NK-92 (cell line): Measurements from ENCODE around the gene TENM4.

Experiments
- DNase-seq: peaks from one replicate; lab custom pipeline; 2025; ENCODE audit not compliant: unreplicated experiment; lab: John Stamatoyannopoulos, UW

The TENM4 gene

GRCh38 chr11:79421820-79422219, 19.0 kb downstream of the TENM4 start:
- DNase-seq, result no peak

- no peak for DNase-seq
These were observed 21.7 kb downstream of the TENM4 start for GRCh38 chr11:79419120-79419519.

GRCh38 chr11:79418241-79418640, 22.6 kb downstream of the TENM4 start:
- DNase-seq, result no peak

GRCh38 chr11:79417069-79417920, 23.5 kb downstream of the TENM4 start:
- DNase-seq, result no peak

GRCh38 chr11:79415912-79416311, 24.9 kb downstream of the TENM4 start:
- DNase-seq, result no peak

GRCh38 chr11:79415411-79415810, 25.4 kb downstream of the TENM4 start:
- no peak for DNase-seq

GRCh38 chr11:79414644-79415317, 26.0 kb downstream of the TENM4 start:
- no peak for DNase-seq

GRCh38 chr11:79414041-79414440, 26.8 kb downstream of the TENM4 start:
- no peak for DNase-seq

- DNase-seq, result no peak
These were observed 27.6 kb downstream of the TENM4 start for GRCh38 chr11:79413268-79413667.

GRCh38 chr11:79412761-79413160, 28.1 kb downstream of the TENM4 start:
- no peak for DNase-seq

GRCh38 chr11:79409330-79409729, 31.5 kb downstream of the TENM4 start:
- no peak for DNase-seq

- no peak for DNase-seq
These were observed 34.5 kb downstream of the TENM4 start for GRCh38 chr11:79406376-79406775.

- DNase-seq, result no peak
These were observed 36.0 kb downstream of the TENM4 start for GRCh38 chr11:79404806-79405205.

- no peak for DNase-seq
These were observed 36.5 kb downstream of the TENM4 start for GRCh38 chr11:79404325-79404724.

- DNase-seq, result no peak
These were observed 37.0 kb downstream of the TENM4 start for GRCh38 chr11:79403839-79404238.

- DNase-seq, result no peak
These were observed 37.9 kb downstream of the TENM4 start for GRCh38 chr11:79402912-79403311.

- DNase-seq, result no peak
These were observed 40.0 kb downstream of the TENM4 start for GRCh38 chr11:79400717-79401330.

- DNase-seq, result no peak
These were observed 40.6 kb downstream of the TENM4 start for GRCh38 chr11:79400206-79400605.

GRCh38 chr11:79397252-79397651, 43.6 kb downstream of the TENM4 start:
- DNase-seq, result no peak

- no peak for DNase-seq
These were observed 44.2 kb downstream of the TENM4 start for GRCh38 chr11:79396674-79397073.

GRCh38 chr11:79396001-79396400, 44.8 kb downstream of the TENM4 start:
- DNase-seq, result no peak
